Erythroblast (primary cell): ENCODE data around the gene MBNL2.

Experiments
- GATA1 ChIP-seq: IDR thresholded peaks from 2 replicates; pipeline ENCODE4 v1.6.1; 2011; ENCODE audit warnings: low read depth, mild to moderate bottlenecking, control low read depth, low read length, moderate library complexity
- POLR2A ChIP-seq: IDR thresholded peaks from 2 replicates; pipeline ENCODE4 v1.6.1; 2011; ENCODE audit warnings: mild to moderate bottlenecking, low read length

DNA sequence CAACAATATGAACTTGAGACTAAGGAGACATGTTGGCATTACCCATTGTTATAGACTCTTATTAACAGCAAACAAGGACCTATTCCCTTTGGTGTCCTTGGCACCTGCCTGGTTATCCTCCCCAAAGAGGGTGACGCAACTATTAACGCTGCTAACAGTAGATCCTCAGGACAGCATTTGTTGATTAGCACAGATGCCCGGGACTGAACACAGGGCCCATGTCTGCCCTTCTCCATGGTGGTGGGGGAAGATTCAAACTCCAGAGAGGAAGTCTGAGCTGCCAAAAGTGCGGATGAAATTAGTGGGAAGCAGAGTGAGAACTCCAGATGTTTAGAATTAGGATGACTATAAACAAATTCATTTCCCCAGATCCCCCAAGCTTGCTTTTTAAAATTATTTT, 110.6 kb downstream of the MBNL2 start:
- TF ChIP-seq POLR2A, result no peak
- no peak for TF ChIP-seq GATA1
